ENCODE measurements around the gene AKNAD1.
"Not testable (repeated sequence)": the region's sequence is repeated elsewhere in the genome, so short reads cannot be mapped to it uniquely, and the experiment has no call there.

- not testable (repeated sequence) for TF ChIP-seq CTCF (IDR thresholded peaks at IDR 0.05; ENCODE audit: low read depth, low read length); POLR2A (IDR thresholded peaks at IDR 0.05; ENCODE audit: extremely low read depth, insufficient read length); MAX (IDR thresholded peaks at IDR 0.05; ENCODE audit: low read depth, low read length)
Observed at GRCh38 chr1:108889006-108889645, 32.2 kb upstream of the AKNAD1 start.
